MM.1S (cell line): ENCODE results near the gene ZNF764.

Experiments used
- CTCF ChIP-seq: fragments of 300-600 bp; sonication (generic); IDR thresholded peaks from 2 replicates; pipeline ENCODE4 v1.5.1; 2016; ENCODE audit warnings: antibody characterized with exemption, low read length, mixed read lengths
- EZH2phosphoT487 ChIP-seq: fragments of 300-600 bp; sonication (generic); IDR thresholded peaks from 2 replicates; pipeline ENCODE4 v1.6.1; 2018; ENCODE audit warnings: antibody characterized with exemption, low read length

- TF ChIP-seq CTCF, result no peak
- TF ChIP-seq EZH2phosphoT487, result no peak
Observed at GRCh38 chr16:30567160-30567990, 9.2 kb upstream of the ZNF764 start.
